K562 (cell line): ENCODE data around the gene PUS10. TPM values are rescaled to one million over a fixed set of nuclear protein-coding genes. Genes with fewer than 3 reads are reported as not detected.

Experiments
- ARID1B ChIP-seq: fragments of 450-650 bp; IDR thresholded peaks from 2 replicates; pipeline ENCODE4 v1.6.1; 2016; ENCODE audit warnings: antibody characterized with exemption, mild to moderate bottlenecking, inconsistent platforms
- CREB5 ChIP-seq: fragments of 250-450 bp; sonication (Bioruptor Pico); IDR thresholded peaks from 2 replicates; pipeline ENCODE4 v1.5.0; 2020; ENCODE audit warnings: mild to moderate bottlenecking
- FOXM1 ChIP-seq, 2 experiments: fragments of 450-650 bp in 1 of 2; sonication (generic) in 1 of 2; formaldehyde crosslinking in 1 of 2; IDR thresholded peaks; 2 replicates each; pipeline versions ENCODE4 v1.6.1 to v1.9.0; 2017 to 2022; ENCODE audit warnings: low read depth in 2 of 2, mild to moderate bottlenecking in 2 of 2, missing genetic modification reagents in 1 of 2, moderate library complexity in 1 of 2
- MBD2 ChIP-seq: sonication (generic); IDR thresholded peaks from 2 replicates; pipeline ENCODE4 v1.6.1; 2016; ENCODE audit warnings: low read depth, borderline replicate concordance
- MGA ChIP-seq: fragments of 450-650 bp; IDR thresholded peaks from 2 replicates; pipeline ENCODE4 v1.6.1; 2016; ENCODE audit warnings: mild to moderate bottlenecking, moderate library complexity
- NR1H2 ChIP-seq: sonication (generic); formaldehyde crosslinking; IDR thresholded peaks from 2 replicates; pipeline ENCODE4 v1.4.0; 2020; ENCODE audit warnings: mild to moderate bottlenecking, missing genetic modification reagents
- SNRNP70 ChIP-seq: fragments of 200-400 bp; formaldehyde crosslinking; optimal IDR thresholded peaks from 2 replicates; pipeline ENCODE3; 2017; ENCODE audit warnings: low read depth, low read length
- SUPT5H ChIP-seq: fragments of 450-650 bp; IDR thresholded peaks from 2 replicates; pipeline ENCODE4 v1.6.1; 2016
- ZNF146 ChIP-seq: IDR thresholded peaks from one replicate; pipeline ENCODE4 v1.6.1; 2018; ENCODE audit warnings: missing compliant biosample characterization; ENCODE audit not compliant: unreplicated experiment
- ZNF253 ChIP-seq: fragments of 250-450 bp; sonication (Bioruptor Pico); conservative IDR thresholded peaks from 2 replicates; pipeline ENCODE4 v1.6.1; 2021; ENCODE audit warnings: mild to moderate bottlenecking
- ZNF431 ChIP-seq: sonication (generic); formaldehyde crosslinking; IDR thresholded peaks from 2 replicates; pipeline ENCODE4 v1.8.0; 2022; ENCODE audit warnings: mild to moderate bottlenecking, missing genetic modification reagents
- polyA plus RNA-seq, 8 experiments: library from polyadenylated mRNA; depleted of rRNA in 4 of 8; stranded (reverse) in 5 of 8; unstranded in 3 of 8; fragments of >200 nt; fragmentation: Nextera tagmentation in 2 of 8; fragmentation: Illumina TruSeq in 1 of 8; extraction: Ambion mirVana in 2 of 8; extraction: Trizol in 1 of 8; gene quantifications; 2 replicates each; pipeline versions ENCODE4 v1.2.1 to v1.2.3, GENCODE V29; 2011 to 2014; ENCODE audit warnings: inconsistent platforms in 1 of 8, missing spikeins in 1 of 8
- total RNA-seq, 7 experiments: library from RNA; depleted of rRNA in 6 of 7; stranded (reverse); fragments of >200 nt in 6 of 7; fragmentation: Illumina TruSeq in 2 of 7; extraction: Trizol in 2 of 7; gene quantifications; 2 replicates each; pipeline versions ENCODE4 v1.2.1 to v1.2.3, GENCODE V29; 2011 to 2021; ENCODE audit warnings: low replicate concordance in 1 of 7

Gene PUS10
- total and polyA plus RNA-seq, 9 of the 15 experiments (the other 6 are each of a cell fraction or from before 2014, with no cell fraction given) = 5.0 to 10.7 (median 7.6) TPM

- TF ChIP-seq FOXM1 (IDR thresholded peaks at IDR 0.05; ENCODE audit: low read depth) (peak; percentile 57; the same call in 1 of the 2 replicates), FOXM1 (CRISPR knock-in tag; IDR thresholded peaks at IDR 0.05; ENCODE audit: low read depth) (no peak; the same call in 1 of the 2 replicates), MGA (no peak), SUPT5H (peak; percentile 74), CREB5 (CRISPR knock-in tag) (no peak), ZNF253 (no peak), MBD2 (peak; percentile 58; the same call in 1 of the 2 replicates), ZNF431 (CRISPR knock-in tag) (0 out of 2 replicates have a peak, but pooled peaks have one; percentile 38), ARID1B (no peak), SNRNP70 (no peak), ZNF146 (CRISPR knock-in tag) (no peak), NR1H2 (CRISPR knock-in tag) (no peak)
These were observed at the start of gene PUS10, which contains the start of gene PEX13 (continued) for GRCh38 chr2:61017556-61018317.
